HK-2 (cell line): ENCODE data around the gene GJB2.

Source experiments
- DNase-seq: peaks from one replicate; pipeline ENCODE4 v3.0.0-alpha.2; 2018; ENCODE audit not compliant: unreplicated experiment

The GJB2 gene

DNA sequence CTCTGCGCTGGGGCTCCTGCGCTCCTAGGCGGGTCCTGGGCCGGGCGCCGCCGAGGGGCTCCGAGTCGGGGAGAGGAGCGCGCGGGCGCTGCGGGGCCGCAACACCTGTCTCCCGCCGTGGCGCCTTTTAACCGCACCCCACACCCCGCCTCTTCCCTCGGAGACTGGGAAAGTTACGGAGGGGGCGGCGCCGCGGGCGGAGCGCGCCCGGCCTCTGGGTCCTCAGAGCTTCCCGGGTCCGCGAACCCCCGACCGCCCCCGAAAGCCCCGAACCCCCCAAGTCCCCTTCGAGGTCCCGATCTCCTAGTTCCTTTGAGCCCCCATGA lies at the start of gene GJB2:
GJB2 (minus strand) TSS at position 103 of the 326 bp plus-strand sequence. CDS start 3,357 bp downstream, outside the sequence.
- no peak for DNase-seq

DNA sequence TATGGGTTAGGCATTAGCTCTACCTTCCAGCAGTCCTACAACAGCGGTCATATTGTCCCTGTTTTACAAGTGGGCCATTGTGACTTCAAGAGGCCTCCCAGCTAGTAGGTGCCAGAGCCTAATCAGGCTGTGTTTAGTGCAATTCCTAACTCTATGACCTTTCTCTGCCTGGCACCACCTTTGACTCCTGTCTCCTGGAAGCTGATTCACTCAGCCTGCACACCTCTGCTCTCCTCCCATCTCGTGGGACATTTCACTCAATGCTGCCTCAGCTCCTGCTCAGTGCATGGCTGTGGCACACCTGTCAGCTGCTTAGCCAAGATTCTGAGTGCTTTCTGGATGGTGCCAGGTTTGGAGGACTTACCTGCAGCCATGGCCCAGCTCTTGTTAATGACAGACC lies 48.9 kb upstream of the GJB2 start:
- no peak for DNase-seq

DNA sequence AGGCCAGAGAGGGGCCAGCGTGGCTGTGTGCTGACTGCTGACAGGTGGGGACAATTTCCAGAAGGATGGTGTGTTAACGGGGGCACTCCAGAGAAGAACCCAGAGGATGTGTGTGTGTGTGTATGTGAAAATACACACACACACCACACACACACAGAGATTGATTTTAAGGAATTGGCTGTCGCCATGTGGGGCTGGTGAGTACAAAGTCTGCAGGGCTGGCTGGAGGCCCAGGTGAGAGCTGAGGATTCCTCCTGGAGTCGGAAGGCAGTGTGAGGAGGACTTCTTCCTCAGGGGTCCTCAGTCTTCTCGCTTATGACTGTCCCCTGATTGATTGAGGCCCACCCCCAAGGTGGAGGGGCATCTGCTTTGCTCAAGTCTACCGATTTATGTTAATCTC lies 47.0 kb upstream of the GJB2 start:
- DNase-seq, result no peak

DNA sequence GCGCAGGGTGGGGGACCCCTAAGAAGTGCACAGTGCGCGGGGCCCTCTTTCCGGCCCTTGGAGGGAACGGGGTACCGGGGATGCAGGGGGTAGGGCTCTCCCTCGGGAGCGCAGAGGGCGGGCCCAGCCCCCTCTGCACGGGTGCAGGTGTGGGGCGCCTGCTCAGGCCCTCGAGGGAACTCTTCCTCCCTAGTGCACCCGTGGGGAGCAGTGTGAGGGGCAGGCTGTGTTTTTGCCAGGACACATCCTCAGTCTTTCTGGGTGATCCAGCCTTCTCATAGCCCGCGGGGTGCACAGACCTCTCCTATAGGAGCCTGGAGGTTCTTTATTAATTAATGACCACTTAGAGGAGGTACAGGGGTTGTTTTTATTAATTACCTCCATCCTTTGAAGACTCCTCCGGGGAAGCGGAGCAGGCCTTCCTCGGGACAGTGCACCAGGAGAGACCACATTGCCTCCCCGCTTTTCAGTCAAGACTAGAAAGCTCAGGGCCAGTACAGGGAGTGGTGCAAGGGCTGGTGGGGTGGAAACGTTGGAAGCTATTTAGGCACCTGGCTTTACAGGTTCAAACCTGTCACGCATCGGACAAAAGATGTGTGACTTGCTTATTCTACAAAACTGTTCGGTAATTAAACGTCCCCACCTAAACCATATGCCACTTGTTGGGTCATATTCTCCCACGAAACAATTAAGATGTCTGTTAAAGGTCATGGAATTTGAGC lies 40.0 kb upstream of the GJB2 start:
- no peak for DNase-seq

DNA sequence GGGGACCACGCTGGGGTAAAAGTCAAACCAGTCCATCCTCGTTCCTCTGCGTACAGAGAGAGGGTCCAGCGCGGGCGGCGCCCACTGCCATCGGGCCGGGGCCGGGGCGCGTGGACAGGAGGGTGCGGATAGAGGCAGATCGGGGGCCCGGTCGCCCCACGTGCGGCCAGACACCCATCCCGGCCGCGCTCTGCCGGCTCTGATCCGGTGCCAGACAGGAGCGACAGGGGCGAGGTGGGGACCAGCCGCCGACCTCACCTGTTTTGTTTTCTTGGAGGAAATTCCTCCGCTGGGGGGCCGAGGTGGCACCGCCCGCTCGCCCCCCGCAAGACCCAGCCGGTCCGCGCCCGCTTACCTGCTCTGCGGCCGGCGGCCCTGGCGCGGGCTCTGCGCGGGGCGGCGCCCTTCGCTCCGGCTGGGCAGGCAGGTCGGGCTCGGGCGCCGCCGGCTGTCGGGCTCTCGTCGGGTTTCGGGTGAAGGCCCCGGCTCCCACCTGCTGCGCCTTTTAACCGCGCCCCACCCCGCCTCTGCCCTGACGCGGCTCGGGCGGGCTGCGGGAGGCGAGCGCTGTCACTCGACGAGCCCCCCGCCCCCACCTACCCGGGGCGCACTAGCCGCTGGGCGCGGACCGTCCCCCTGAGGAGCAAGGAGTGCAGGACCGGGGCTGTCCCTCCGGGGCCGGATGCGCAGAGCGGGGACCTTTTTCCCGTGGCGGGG lies 39.3 kb upstream of the GJB2 start, which contains the start of gene GJB6:
GJB6 (minus strand) TSS at position 481 of the 717 bp plus-strand sequence. CDS start 8,839 bp downstream, outside the sequence.
- DNase-seq, result no peak

DNA sequence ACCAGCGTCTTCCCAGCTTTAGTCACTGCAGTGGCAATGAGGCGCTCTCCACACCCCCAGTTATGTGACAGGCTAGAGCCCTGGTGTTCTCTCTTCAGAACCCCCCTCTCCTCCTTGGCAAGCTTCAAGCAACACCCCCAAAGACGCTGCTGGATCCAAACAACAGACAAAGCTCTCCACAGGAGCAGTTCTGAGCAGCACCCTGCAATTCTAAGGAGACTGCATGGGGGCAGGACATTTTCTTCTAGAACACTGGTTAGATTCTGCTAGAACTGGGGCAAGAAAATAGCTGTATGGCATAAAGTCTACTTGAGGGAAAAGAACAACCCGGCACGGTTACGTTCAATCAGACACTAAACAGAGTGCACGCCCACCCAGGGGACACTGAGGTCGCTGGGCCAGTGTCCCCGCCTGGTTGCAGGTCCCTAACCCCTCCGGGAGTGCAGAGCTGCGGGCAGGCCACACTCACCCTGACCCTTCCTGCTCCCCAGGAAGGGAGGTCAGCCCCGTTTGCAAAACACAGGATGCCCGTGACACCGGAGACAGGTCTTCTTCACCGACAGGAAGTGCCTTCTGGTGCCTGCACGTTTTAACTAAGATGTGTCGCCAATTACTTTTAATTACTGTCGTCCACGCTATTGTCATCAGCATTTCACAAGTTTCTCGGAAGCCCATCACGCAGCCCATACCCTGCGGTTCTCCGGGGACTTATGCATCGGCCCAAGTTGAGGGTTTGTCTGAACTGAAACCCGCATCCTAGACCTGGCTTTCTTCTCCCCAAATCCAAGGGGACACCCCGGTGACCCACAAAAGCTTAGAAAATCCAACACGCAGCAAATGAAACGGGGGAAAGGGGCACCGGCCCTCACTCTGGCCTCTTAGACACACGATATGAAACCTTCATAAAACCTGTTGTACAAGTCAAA lies 38.4 kb upstream of the GJB2 start:
- DNase-seq, result no peak

DNA sequence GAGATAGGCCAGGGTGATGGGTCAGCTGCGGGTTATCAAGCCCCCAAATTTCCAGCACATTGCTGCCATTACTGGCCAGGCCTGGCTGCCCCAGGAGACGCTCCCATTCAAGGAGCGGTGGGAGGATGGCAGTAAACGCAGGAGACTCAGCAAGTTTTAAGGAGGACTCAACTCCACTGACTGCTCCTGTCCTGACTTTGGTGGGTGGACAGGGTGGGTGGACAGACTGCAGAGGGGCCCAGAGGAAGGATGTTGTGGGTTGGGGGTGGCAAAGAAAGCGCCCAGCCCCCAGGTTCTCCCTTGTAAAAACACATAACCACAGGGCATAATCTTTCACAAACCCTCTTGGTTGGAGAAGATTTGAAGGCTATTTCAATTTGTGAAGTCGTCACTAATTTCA lies 35.0 kb upstream of the GJB2 start:
- DNase-seq, result no peak

DNA sequence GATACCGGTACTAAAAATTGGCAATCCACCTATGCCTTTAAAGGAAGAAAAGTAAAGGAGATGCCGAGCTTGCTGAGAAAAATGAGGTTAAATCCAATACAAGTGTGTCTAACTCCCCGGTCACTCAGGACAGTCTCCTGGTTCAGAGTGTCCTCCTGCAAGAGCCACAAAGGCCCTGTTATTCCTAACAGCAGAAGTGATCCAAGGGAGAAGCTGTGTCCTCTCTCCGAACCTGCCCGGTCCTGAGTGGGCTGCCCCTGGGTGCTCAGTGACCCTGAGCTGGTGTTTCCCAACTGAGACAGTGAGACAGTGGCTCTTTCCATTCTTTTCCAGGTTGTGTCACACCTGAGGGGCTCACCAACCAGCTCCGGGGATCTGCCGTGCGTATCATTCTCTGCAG lies 34.5 kb upstream of the GJB2 start:
- DNase-seq, result no peak

DNA sequence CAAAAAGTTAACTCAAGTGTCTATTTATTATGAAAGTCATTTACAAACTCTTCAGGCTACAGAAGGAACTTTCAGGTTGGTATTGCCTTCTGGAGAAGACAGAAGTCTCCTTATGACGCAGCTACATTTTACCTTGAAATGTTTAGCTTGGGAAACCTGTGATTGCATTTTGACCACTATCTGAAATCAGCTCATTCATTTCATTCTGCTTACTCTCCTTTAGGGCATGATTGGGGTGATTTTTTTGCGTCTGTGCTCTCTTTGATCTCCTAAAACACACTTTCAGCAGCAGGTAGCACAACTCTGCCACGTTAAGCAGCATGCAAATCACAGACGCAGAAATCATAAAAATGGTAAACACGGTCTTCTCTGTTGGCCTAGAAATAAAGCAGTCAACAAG lies 29.8 kb upstream of the GJB2 start:
- DNase-seq, result no peak

DNA sequence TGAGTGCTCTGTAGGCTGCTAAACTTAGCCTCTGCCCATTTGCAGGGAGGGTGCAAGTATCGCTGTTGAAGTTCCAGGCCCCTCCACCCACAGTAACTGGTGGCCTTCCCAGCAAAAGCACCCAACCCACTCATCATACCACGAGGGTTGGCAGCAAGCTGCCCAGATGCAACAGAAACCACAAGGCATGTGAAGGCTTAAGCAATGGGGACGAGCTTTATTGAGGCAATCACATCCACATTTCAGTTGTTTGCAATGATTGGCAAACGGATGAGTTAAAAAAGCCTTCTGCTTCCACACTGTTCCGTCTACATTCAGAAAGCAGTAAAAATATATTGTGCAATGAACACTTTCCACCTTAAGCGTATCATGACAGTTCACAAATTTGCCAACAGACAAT lies 29.0 kb upstream of the GJB2 start:
- DNase-seq, result no peak

DNA sequence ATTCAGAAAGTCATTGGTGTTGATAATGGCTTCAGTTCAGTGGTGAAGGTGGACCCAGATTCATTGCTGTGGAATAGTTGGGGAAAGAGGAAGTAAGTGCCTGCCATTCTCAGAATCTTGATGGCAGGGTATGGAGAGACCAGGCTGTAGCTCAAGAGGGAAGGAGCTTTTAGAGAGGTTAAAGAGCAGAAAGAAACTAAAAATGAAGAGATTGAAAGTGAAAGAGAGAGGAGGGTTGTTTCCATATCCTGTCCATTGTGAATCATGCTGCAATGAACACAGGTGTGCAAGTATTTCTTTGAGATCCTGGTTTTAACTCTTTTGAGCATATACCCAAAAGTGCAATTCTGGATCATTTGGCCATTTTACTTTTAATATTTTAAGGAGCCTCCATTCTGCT lies 26.8 kb upstream of the GJB2 start:
- no peak for DNase-seq

DNA sequence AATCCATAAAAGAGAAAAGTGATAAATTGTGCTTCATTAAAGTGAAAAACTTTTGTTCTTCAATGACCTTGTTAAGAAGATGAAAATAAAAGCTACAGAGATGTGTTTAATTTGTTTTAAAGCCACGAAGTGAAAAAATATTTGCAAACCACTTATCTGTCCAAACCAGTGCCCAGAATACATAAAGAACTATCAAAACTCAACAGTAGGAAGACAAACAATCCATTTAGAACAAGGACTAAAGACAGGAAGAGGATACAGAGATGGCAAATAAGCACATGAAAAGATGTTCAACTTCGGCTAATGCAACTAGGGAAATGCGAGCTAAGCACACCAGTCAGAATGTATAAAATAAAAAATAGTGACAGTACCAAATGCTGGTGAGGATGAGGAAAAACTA lies 24.4 kb upstream of the GJB2 start:
- no peak for DNase-seq

DNA sequence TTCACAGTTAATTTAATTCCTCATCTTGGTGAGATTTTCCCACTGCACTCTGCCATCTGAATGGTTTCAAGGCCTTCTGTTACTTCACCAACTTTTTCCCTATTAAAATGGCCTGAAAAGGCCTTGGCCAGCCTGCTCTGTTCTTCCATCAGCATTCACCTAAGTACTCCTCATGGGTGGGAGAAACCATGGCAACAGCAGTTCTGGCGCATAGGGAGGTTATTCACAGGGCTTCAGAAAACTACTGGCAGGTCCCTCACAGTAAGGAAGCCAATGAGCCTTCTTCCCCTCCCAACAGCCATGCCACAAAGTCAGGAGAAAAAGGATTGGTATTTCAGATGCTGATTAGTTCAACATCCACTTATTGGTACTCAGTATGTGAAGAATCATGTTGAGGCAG lies 17.2 kb upstream of the GJB2 start:
- no peak for DNase-seq

DNA sequence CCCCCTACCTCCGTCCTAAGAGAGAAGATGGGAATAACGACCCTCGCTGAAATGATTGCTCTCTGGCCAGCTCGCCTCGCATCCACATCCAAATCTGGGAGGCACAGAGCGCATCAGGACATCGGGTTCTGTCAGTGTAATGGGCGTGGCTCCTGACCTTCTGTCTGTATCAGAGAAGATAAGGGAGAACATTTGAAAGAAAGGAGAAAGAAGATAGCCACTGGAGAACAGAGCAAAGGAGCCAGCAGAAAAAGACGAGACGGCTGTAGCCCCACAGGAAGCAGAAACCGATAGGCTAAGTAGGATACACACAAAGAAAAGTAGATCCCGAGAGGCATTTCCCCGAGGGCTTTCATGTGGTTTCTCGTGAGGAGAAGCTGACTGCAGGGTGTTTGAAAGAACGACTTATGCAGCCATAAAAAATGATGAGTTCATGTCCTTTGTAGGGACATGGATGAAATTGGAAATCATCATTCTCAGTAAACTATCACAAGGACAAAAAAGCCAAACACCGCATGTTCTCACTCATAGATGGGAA lies 14.0 kb upstream of the GJB2 start:
- DNase-seq, result no peak

DNA sequence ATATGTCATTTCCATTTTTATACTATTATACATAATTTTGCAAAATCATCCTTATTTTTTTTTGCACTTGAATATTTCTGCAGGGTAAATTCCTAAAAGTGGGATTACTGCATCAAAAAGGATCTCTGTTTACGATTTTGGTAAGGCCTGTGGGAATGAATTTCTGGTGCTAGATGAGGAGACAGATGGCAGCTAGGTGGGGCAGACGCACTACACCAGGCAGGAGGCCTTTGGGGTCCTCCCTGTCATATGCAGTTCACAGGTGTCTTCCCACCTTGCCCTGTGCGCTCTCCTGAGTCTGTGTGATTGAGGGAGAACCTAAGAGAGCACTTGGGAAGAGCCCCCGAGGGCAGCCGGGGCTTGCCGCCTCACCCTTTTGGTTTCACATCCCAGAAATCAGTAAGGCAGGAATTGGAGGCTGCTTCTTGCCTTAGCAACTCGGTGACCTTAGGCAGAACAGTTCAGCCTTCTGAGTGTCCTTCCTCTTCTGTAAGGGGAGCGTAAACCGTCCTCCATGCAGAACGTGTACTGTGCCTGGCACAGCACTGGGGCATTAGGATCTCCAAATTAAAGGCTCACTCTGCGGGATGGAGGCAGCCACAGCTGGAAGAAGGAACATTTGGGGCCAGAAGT lies 13.4 kb upstream of the GJB2 start:
- DNase-seq, result no peak

DNA sequence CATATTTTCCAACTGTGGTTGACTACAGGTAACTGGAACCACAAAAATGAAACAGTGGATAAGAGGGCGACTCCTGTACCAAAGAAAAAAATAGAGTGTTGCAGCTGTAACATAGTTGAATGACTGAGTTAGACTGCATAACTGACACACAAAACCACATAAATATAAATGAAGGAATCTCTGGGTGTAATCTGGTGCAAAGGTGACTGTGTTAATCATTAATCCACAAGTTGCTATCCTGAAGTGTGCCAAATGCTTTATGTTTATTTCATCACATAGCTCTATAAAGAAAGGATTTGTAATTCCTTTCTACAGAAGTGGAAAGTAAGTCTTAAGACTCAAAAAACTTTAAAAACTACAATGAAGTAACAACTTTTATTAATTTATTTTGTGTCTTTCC lies 6.0 kb upstream of the GJB2 start:
- DNase-seq, result no peak

DNA sequence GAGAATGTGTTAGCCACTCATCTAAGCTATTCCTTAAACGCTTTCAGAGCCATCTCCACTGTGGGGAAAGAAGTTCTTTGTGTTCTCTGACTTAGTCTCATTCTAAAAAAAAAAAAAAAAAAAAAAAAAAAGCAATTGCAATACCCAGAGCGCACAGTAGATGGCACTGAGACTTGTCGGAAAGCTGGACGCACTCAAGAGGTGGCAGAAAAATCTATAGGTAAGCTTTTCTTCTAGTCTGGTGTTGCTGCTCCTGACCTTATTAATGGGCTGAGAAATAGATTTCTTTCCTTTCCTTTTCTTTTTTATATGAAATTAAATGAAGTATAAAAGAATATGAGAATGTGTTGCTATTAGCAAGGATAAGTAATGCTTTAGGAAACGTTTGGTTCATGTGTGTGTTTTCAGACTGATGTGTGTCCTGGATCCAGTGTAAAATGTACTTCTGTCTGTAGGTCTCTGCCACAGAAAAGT lies 4.7 kb upstream of the GJB2 start:
- DNase-seq, result no peak

DNA sequence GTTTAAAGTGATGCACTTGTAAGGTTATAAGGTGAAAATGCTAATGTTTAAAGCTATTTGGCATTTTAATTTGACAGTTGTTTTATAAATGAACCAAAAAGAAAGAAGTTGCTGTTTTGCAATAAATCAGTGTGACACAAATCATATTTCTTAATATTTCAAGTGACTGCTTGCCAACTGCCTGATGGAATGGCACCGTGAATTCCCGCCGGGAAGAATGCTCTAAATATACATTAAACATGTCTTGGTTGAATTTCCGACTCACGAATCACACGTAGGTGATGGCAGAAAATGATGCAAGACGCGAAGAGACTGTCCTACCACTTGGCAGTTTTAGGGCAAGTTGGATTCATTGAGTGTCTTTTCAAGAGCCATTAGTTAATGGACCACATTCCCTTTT lies 3.1 kb upstream of the GJB2 start:
- DNase-seq, result no peak

DNA sequence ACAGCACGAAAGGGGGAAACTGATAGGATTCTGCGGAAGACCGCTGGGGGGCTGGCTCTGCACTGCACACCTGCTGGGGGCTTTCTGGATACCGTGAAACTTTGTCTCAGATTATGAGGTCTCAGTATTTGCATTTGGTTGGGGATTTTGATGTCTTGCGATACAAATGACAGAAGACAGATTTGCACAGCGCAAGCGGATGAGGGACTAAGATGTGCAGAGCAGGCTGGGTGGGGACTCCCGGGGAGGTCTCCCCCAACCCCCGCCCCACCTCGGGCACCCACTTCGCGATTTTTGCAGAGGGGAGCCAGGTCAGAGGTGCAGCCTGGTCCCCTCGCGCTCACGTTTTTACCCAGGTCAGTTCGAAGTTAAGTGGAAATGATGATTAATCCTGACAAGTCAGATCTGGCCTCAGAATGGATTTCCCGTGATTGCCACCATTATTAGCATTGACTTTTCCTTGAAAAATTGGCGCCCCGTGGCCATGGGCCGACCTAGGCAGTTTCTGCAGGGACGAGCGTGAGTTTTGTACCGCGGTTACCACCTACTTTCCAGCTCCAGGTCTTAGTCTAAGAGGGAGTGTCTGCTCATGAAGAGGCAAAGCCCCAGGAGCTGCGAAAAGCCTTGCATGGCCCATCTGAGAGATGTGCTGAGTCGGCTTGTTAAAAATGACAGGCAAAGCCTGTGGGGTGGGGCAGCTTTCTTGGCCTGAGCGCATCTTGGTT lies 1.3 kb upstream of the GJB2 start:
- DNase-seq, result no peak

DNA sequence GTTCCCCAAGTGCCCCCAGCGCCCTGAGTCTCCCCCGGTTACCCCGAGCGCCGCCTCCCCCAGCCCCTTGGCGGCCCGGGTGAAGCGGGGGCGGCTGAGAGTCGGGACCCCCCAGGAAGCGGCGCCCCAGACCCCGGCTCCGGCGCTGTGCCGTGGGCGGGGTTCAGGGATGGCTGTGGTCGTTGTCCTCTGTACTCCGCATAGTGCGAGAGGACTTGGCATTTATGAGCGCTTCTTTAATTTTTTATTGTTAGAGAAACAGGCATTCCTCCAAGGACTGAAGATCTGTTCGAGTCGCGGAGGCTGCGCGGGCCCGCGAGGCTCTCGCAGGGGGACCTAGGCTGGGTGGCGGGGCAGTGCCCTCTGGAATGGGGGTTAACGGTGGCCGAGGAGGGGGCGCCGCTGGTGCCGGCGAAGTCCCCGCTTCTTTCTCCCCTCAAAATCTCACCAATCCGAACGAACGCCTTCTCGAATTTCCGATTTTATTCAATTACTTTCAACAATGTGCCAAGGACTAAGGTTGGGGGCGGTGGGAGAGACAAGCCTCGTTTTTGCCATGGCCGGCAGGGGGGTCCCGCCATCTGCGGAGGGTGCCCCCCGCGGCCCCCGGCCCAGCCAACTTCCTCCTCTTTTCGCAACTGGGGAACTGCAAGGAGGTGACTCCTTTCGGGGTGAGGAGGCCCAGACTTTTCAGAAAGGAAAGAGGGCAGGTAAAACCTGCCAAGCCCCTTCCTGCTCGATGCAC lies 596 bp upstream of the GJB2 start:
- no peak for DNase-seq
